Fibroblast of skin of abdomen (primary cell): ENCODE measurements around the gene HNRNPU.

Source experiments
- DNase-seq: peaks from one replicate; pipeline ENCODE4 v3.0.0-alpha.2; 2013

The HNRNPU gene

DNA sequence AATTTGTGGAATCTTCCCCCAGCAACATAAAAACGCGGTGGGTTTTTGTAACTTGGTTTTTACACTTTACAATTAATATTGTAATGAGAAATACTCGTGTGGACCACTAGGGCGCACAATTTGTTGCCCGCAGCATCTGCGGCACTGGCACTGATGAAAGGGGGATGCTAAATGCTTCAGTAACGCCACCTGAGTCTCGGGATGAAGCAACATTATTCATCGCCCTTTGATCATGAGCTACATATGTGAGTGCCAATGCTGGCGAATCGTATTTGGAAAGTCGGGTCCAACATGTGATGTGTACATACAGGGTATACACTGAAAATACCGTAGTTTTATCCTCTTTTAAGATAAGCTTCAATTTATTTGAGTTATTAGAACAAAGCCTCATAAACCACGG lies 63.1 kb downstream of the HNRNPU start:
- peak; percentile 26 for DNase-seq

DNA sequence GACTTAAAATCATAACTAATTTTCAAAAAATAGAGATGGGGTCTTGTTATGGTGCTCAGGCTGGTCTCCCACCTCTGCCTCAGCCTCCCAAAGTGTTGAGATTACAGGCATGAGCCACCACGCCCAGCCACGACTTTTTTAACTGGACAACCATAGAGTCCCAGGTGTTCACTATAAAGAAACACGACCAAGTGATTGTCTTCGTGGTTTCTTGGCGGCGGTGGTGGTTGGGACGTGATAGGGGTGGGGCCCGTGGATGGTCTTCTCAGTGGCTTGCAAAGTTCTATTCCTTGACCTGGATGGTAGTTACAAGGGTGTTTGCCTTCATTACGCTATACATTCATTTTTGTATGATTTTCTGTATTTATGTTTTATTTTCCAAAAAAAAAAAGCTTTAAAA lies 63.5 kb downstream of the HNRNPU start:
- DNase-seq = no peak
